Muscle layer of colon (tissue), 2 donors: ENCODE results near the gene PIP4K2C.
"Not testable (repeated sequence)": the region's sequence is repeated elsewhere in the genome, so short reads cannot be mapped to it uniquely, and the experiment has no call there.

ENCODE experiments used
- H3K27ac ChIP-seq: one replicate; pipeline ENCODE4 v1.7.0; 2013; ENCODE audit warnings: low read depth, mild to moderate bottlenecking, low read length, moderate library complexity
- H3K27me3 ChIP-seq, 2 donors: one replicate each; pipeline ENCODE4 v1.7.0; 2013; ENCODE audit warnings: low read length in 2 of 2, mild to moderate bottlenecking in 2 of 2; ENCODE audit not compliant: insufficient read depth in 2 of 2, control insufficient read depth in 1 of 2
- H3K36me3 ChIP-seq: one replicate; pipeline ENCODE4 v1.7.0; 2013; ENCODE audit warnings: mild to moderate bottlenecking, low read length; ENCODE audit not compliant: insufficient read depth
- H3K4me1 ChIP-seq: one replicate; pipeline ENCODE4 v1.7.0; 2013; ENCODE audit warnings: mild to moderate bottlenecking, low read length; ENCODE audit not compliant: insufficient read depth
- H3K4me3 ChIP-seq, 2 donors: one replicate each; pipeline ENCODE4 v1.7.0; 2013; ENCODE audit warnings: low read length in 2 of 2, low read depth in 1 of 2, mild to moderate bottlenecking in 1 of 2, moderate library complexity in 1 of 2
- H3K9ac ChIP-seq: one replicate; pipeline ENCODE4 v1.7.0; 2013; ENCODE audit warnings: low read length
- H3K9me3 ChIP-seq: one replicate; pipeline ENCODE4 v1.7.0; 2013; ENCODE audit warnings: mild to moderate bottlenecking, low read length
- donor health status: abdominal sarcoma.
- donor health status: Adenocarcinoma of cecum.

Gene PIP4K2C

DNA sequence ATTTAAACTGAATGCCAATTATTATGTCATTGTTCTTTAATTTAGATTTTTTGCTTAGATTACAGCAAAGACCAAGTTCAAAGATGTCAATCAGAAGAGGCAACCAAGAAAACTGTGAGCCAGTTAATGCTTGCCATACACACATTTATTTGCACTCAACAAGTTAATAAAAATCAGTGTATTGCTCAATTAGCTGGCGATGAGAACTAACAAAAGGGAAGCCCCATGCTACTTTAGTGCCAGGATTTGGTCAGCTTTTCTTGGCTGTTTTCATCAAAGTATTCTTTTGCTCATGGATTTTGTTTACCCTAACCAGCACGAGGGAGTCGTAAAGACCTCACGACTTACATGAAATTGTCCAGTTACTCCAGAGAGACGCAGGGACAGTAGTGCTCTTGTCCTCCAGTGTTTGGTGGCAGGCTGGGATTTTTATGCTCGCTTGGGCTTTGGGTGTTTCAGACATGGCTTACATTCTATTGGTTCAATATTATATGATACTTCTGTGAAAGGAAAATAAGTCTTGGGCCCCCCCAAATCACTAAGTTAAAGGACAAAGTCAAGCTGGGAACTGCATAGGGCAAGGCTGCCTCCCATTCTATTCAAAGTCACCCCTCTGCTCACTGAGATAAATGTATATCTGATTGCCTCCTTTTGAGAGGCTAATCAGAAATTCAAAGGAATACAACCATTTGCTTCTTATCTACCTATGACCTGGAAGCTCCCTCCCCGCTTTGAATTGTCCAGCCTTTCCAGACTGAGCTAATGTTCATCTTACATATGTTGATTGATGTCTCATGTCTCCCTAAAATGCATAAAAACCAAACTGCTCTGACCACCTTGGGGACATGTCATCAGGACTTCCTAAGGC is 49.4 kb downstream of the PIP4K2C start:
- no peaks in the 10 kb centered on the region for H3K36me3 ChIP-seq
- no peak overlapping the region for H3K9ac ChIP-seq
- H3K27ac ChIP-seq, result no peak overlapping the region
- H3K27me3 ChIP-seq, result no peaks in the 10 kb centered on the region
- no peak overlapping the region for H3K4me3 ChIP-seq
- H3K4me1 ChIP-seq, result no peaks in the 10 kb centered on the region
- no peaks in the 10 kb centered on the region for H3K9me3 ChIP-seq

- Histone ChIP-seq H3K27ac (no peak overlapping the region), H3K9ac (no peak overlapping the region), H3K27me3 (no peaks in the 10 kb centered on the region), H3K4me1 (no peaks in the 10 kb centered on the region), H3K4me3 (no peak overlapping the region), H3K36me3 (no peaks in the 10 kb centered on the region), H3K9me3 (no peaks in the 10 kb centered on the region)
Measured at GRCh38 chr12:57641699-57642442, 50.9 kb downstream of the PIP4K2C start.

DNA sequence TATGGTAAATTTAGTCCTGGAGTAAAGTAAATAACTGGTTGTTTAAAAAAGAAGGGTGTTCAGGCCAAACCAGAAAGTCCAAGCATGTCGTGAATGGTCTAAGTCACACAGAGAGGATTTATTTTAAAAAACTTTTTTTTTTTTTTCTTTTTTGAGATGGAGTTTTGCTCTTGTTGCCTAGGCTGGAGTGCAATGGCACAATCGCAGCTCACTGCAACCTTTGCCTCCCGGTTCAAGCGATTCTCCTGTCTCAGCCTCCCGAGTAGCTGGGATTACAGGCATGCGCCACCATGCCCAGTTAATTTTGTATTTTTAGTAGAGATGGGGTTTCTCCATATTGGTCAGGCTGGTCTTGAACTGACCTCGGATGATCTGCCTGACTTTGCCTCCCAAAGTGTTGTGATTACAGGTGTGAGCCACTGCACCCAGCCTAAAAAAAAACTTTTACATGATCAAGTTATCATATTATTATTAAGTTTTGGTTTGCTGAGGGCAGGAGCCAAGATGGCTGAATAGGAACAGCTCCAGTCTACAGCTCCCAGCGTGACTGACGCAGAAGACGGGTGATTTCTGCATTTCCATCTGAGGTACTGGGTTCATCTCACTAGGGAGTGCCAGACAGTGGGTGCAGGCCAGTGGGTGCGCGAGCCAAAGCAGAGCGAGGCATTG is 55.1 kb downstream of the PIP4K2C start:
- not testable (repeated sequence) for H3K27ac ChIP-seq

GRCh38 chr12:57646659-57647049 is 55.7 kb downstream of the PIP4K2C start:
- not testable (repeated sequence) for H3K9ac ChIP-seq, H3K4me3 ChIP-seq, H3K36me3 ChIP-seq, H3K9me3 ChIP-seq, H3K27ac ChIP-seq, H3K27me3 ChIP-seq, H3K4me1 ChIP-seq

More for the DNA sequence above, 55.1 kb downstream of the PIP4K2C start:
- H3K9me3 ChIP-seq, H3K27me3 ChIP-seq, H3K4me1 ChIP-seq, H3K4me3 ChIP-seq, H3K36me3 ChIP-seq, H3K9ac ChIP-seq: not testable (repeated sequence)
